Endothelial cell (in vitro differentiated cells): ENCODE data around the gene UBE2J1. TPM values are rescaled to one million over a fixed set of nuclear protein-coding genes. Genes with fewer than 3 reads are reported as not detected.
"Not testable (repeated sequence)": the region's sequence is repeated elsewhere in the genome, so short reads cannot be mapped to it uniquely, and the experiment has no call there.

Source experiments
- DNase-seq: peaks from one replicate; pipeline ENCODE4 v3.0.0; 2021; ENCODE audit warnings: low spot score
- H3K27ac Mint-ChIP-seq: one replicate; pipeline ENCODE4 v1.8.0; 2021; ENCODE audit warnings: mixed read lengths, inconsistent platforms; ENCODE audit not compliant: unreplicated experiment
- H3K27me3 Mint-ChIP-seq: one replicate; pipeline ENCODE4 v1.8.0; 2021; ENCODE audit warnings: mild to moderate bottlenecking, moderate library complexity, mixed read lengths, inconsistent platforms; ENCODE audit not compliant: unreplicated experiment
- H3K36me3 Mint-ChIP-seq: one replicate; pipeline ENCODE4 v1.8.0; 2021; ENCODE audit warnings: mild to moderate bottlenecking, low read depth, mixed read lengths, inconsistent platforms; ENCODE audit not compliant: unreplicated experiment
- H3K4me1 Mint-ChIP-seq: one replicate; pipeline ENCODE4 v1.8.0; 2021; ENCODE audit warnings: mild to moderate bottlenecking, mixed read lengths, inconsistent platforms; ENCODE audit not compliant: unreplicated experiment
- H3K4me3 Mint-ChIP-seq: one replicate; pipeline ENCODE4 v1.8.0; 2021; ENCODE audit warnings: mild to moderate bottlenecking, mixed read lengths, inconsistent platforms; ENCODE audit not compliant: unreplicated experiment
- H3K9me3 Mint-ChIP-seq: one replicate; pipeline ENCODE4 v1.8.0; 2021; ENCODE audit warnings: mixed read lengths, inconsistent platforms; ENCODE audit not compliant: unreplicated experiment
- long read RNA-seq: library from polyadenylated mRNA; unstranded; transcript quantifications from one replicate; pipeline ENCODE4 v2.0.0, GENCODE V29; 2020; ENCODE audit not compliant: unreplicated experiment
- total RNA-seq: library from RNA; stranded (reverse); fragmentation: NEBNext Ultra II Directional; extraction: Animal tissue kit (Norgen Biotek cat#: 25700); gene quantifications from one replicate; pipeline ENCODE4 v1.2.1, GENCODE V29; 2021; ENCODE audit not compliant: unreplicated experiment
- TF ChIP-seq, protein P1 (sequence below): fragments of 200-600 bp; sonication (generic); IDR thresholded peaks from one replicate; pipeline ENCODE4 v1.5.0; 2021; ENCODE audit warnings: antibody characterized with exemption; ENCODE audit not compliant: unreplicated experiment

The UBE2J1 gene, protein sequence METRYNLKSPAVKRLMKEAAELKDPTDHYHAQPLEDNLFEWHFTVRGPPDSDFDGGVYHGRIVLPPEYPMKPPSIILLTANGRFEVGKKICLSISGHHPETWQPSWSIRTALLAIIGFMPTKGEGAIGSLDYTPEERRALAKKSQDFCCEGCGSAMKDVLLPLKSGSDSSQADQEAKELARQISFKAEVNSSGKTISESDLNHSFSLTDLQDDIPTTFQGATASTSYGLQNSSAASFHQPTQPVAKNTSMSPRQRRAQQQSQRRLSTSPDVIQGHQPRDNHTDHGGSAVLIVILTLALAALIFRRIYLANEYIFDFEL
- 43.7 TPM for total RNA-seq
- long read RNA-seq, full-length matches to known transcripts = 19 of 33 reads
- long read RNA-seq, partial matches to known transcripts = 2 of 33 reads
- long read RNA-seq, other reads (novel, unspliced or antisense) = 12 of 33 reads

DNA sequence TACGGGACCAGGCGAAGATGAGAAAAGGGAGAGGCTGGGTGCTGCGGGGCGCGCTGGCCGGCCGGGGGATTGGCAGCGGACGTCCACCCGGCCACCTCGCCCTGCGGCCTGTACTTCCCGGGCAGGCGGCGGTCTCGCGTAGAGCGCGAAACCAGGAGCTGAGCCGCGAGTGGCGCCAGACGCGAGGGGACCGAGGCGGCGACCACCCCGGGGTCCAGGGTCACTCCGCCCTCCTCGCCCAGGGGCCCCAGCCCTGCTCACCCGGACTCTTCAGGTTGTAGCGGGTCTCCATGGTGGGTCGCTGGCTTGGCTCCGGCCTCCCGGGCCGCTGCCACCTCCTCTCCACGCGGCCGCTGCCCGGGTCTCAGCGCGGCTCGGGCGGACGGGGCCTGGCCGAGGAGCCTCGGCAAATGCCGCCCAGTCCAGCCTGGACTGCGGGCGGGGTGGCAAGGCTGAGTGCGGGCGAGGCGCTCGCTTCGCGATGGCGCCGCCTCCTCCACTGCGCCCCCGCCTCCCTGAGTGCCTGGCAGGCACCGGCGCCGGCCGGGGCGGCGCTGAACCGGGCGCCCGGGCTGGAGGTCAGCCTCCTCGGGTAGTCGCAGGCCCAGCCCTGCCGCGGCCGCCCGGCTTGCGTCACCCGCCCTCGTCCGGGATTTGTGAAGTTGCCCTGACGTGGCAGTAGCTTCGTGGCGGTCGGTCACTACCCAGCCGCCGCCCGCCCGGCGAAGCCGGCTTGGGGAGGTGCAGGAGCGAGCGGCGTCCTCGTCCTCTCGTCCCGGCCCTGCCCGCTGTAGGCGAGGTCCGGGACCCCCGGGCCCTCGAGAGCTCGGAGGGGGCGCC, at the start of gene UBE2J1:
UBE2J1 (minus strand) TSS at position 445 of the 840 bp plus-strand sequence; CDS start at position 292, 153 bp downstream.
- peaks cover 4% of the 10 kb centered on the region for H3K27me3 Mint-ChIP-seq
- peak; percentile 84 for DNase-seq
- peak within 1 kb of the TSS; percentile 98 for H3K4me3 Mint-ChIP-seq
- no peaks in the 10 kb centered on the region for H3K9me3 Mint-ChIP-seq
- H3K4me1 Mint-ChIP-seq = peaks cover 43% of the 10 kb centered on the region
- H3K27ac Mint-ChIP-seq = peak within 1 kb of the TSS; percentile 96
- peaks cover 8% of the 10 kb centered on the region for H3K36me3 Mint-ChIP-seq
- TF ChIP-seq, protein P1, sequence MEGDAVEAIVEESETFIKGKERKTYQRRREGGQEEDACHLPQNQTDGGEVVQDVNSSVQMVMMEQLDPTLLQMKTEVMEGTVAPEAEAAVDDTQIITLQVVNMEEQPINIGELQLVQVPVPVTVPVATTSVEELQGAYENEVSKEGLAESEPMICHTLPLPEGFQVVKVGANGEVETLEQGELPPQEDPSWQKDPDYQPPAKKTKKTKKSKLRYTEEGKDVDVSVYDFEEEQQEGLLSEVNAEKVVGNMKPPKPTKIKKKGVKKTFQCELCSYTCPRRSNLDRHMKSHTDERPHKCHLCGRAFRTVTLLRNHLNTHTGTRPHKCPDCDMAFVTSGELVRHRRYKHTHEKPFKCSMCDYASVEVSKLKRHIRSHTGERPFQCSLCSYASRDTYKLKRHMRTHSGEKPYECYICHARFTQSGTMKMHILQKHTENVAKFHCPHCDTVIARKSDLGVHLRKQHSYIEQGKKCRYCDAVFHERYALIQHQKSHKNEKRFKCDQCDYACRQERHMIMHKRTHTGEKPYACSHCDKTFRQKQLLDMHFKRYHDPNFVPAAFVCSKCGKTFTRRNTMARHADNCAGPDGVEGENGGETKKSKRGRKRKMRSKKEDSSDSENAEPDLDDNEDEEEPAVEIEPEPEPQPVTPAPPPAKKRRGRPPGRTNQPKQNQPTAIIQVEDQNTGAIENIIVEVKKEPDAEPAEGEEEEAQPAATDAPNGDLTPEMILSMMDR = no peak

DNA sequence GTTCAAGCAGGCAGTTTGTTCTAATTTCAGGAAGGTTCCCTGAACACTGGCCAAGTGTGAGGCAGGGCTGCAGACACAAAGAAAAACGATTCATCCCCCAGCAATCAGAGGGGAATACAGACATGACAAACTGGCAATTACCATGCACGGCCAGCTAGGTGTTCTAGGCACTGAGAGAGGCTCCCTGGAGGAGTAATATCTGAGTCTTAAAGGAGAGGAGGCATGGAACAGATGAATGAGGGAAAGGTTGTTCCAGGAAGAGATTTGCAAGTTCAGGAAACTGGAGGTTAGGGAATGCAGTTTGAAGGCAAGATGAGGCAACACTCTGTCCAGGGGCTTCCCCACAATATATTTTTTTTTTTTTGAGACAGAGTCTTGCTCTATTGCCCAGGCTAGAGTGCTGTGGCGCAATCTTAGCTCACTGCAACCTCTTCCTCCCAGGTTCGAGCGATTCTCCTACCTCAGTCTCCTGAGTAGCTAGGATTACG, 48.4 kb upstream of the UBE2J1 start:
- Mint-ChIP-seq H3K4me1 (peaks cover 10% of the 10 kb centered on the region), H3K9me3 (no peaks in the 10 kb centered on the region), H3K27me3 (peaks cover 1% of the 10 kb centered on the region), H3K4me3 (no peak overlapping the region), H3K36me3 (no peaks in the 10 kb centered on the region), H3K27ac (no peak overlapping the region)
- TF ChIP-seq, protein P1 = no peak
- DNase-seq = no peak

DNA sequence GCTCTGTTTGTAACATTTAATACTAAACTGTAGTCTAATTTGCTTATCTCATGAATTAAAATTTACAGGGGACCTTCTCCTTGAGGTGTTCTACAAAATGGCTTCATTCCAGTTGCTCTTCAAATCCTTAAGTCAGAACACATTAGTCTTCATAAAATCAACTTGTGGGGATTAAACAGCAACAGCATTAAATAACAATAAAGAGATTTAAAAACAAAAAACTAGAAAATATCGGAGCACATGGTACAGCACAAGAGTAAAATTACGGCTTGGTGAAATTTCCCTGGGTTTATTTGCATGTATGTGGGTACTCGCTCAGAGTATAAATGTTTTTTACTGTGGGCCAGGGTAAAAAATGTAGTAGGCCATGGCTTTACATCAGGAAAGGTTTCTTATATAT, 47.5 kb upstream of the UBE2J1 start:
- no peak overlapping the region for H3K27ac Mint-ChIP-seq
- no peaks in the 10 kb centered on the region for H3K9me3 Mint-ChIP-seq
- H3K4me3 Mint-ChIP-seq = no peak overlapping the region
- TF ChIP-seq, protein P1 = no peak
- H3K36me3 Mint-ChIP-seq = no peaks in the 10 kb centered on the region
- H3K4me1 Mint-ChIP-seq = peaks cover 10% of the 10 kb centered on the region
- DNase-seq = no peak
- H3K27me3 Mint-ChIP-seq = peaks cover 1% of the 10 kb centered on the region

DNA sequence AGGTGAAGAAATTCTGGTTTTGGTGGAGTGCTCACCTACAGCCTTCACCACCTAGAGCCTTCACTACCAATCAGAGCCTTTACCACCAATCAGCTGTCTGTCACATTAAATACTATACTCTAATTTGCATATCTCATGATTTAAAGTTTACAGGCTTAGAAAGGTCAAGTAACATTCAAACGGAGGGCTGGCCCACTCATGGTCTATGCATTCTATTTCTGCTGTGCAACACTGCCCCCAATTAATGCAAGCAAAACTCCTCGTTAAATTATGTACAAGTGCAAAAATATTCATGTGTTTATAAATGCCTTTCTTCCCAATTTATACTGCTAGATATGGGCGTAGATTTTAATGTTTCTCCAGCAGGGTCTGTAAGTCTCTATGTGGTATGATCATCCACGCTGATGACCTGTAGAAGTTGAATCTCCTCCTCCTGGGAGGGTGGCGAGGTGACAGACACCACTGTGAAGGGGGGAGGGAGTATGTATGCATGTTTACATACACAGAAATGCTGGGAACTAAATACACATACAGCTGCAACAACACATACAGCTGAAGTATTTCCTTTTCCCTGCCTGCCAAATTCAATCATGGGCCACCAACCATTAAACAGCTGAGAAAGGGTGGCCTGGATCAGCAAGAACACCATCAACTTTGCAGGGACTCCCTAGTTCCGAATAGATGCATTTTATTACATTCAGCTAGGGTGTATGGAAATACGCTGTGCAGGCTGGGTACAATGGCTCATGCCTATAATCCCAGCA, 46.4 kb upstream of the UBE2J1 start:
- peaks cover 10% of the 10 kb centered on the region for H3K4me1 Mint-ChIP-seq
- H3K36me3 Mint-ChIP-seq = no peaks in the 10 kb centered on the region
- DNase-seq = no peak
- TF ChIP-seq, protein P1 = no peak
- no peaks in the 10 kb centered on the region for H3K9me3 Mint-ChIP-seq
- no peak overlapping the region for H3K4me3 Mint-ChIP-seq
- peaks cover 1% of the 10 kb centered on the region for H3K27me3 Mint-ChIP-seq
- H3K27ac Mint-ChIP-seq = no peak overlapping the region

DNA sequence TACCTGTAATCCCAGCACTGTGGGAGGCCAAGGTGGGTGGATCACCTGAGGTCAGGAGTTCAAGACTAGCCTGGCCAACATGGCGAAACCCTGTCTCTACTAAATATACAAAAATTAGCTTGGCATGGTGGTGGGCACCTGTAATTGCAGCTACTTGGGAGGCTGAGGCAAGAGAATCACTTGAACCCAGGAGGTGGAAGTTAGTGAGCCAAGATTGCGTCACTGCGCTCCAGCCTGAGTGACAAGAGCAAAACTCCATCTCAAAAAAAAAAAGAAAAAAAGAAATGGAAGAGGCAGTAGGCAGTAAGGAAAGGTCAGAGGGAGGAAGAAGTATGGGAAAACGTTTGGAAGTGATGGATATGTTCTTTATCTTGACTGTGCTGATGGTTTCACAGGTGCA, 45.4 kb upstream of the UBE2J1 start:
- H3K4me3 Mint-ChIP-seq, DNase-seq, H3K9me3 Mint-ChIP-seq, H3K36me3 Mint-ChIP-seq, H3K27me3 Mint-ChIP-seq: not testable (repeated sequence)
- Mint-ChIP-seq H3K4me1 (peaks cover 10% of the 10 kb centered on the region), H3K27ac (peak overlapping the region; percentile 36)
